ENCODE measurements around the gene FGD2.
"Not testable (repeated sequence)": the region's sequence is repeated elsewhere in the genome, so short reads cannot be mapped to it uniquely, and the experiment has no call there.

DNA sequence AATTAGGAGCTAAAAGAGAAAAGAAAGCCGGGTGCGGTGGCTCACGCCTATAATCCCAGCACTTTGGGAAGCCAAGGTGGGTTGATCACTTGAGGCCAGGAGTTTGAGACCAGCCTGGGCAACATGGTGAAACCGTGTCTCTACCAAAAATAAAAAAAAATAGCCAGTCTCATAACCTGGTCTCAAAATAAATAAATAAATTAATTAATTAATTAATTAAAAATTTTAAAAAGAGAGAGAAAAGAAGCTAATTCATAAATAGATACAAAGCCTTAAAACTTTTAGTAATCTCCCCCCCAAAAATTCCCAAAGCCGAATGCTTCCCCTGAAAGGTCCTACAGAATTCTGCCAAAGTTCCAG, 53.5 kb downstream of the FGD2 start:
- not testable (repeated sequence) for TF ChIP-seq CTCF (IDR thresholded peaks at IDR 0.05; ENCODE audit: insufficient read depth, low read length, poor library complexity, severe bottlenecking); EZH2phosphoT487 (conservative IDR thresholded peaks at IDR 0.05; ENCODE audit: low read length)
